CD14-positive monocyte (primary cell): Measurements from ENCODE around the gene SPO11. TPM values are rescaled to one million over a fixed set of nuclear protein-coding genes. Genes with fewer than 3 reads are reported as not detected.

ENCODE experiments used
- DNase-seq, 3 donors: peaks; one replicate each; pipeline ENCODE4 v3.0.0-alpha.2; 2011 to 2022
- H2AFZ ChIP-seq: 2 replicates; pipeline ENCODE4 v1.6.0; 2012; ENCODE audit warnings: mild to moderate bottlenecking, low read depth, low read length, inconsistent platforms; ENCODE audit not compliant: insufficient read depth, poor library complexity, severe bottlenecking
- H3K27ac ChIP-seq, 2 donors: 1 replicate in 1 of 2; 2 replicates in 1 of 2; pipeline ENCODE4 v1.5.1; 2012 to 2013; ENCODE audit warnings: low read length in 2 of 2, control low read depth in 1 of 2, inconsistent platforms in 1 of 2, low read depth in 1 of 2, mild to moderate bottlenecking in 1 of 2
- H3K27me3 ChIP-seq, 2 donors: one replicate each; pipeline versions ENCODE4 v1.6.0 to v1.6.1; 2011 to 2013; ENCODE audit warnings: low read length in 2 of 2; ENCODE audit not compliant: control insufficient read depth in 2 of 2, insufficient read depth in 2 of 2
- H3K36me3 ChIP-seq, 2 donors: replicated peaks in 1 of 2; 1 replicate in 1 of 2; 2 replicates in 1 of 2; pipeline versions ENCODE4 v1.5.1 to v1.6.1; 2012 to 2013; ENCODE audit warnings: low read length in 2 of 2, control low read depth in 1 of 2, inconsistent platforms in 1 of 2, mild to moderate bottlenecking in 1 of 2; ENCODE audit not compliant: insufficient read depth in 2 of 2, control insufficient read depth in 1 of 2
- H3K4me1 ChIP-seq, 2 donors: 1 replicate in 1 of 2; 2 replicates in 1 of 2; pipeline versions ENCODE4 v1.5.1 to v1.6.1; 2012 to 2013; ENCODE audit warnings: low read length in 2 of 2, control low read depth in 1 of 2, inconsistent platforms in 1 of 2, mild to moderate bottlenecking in 1 of 2, moderate library complexity in 1 of 2; ENCODE audit not compliant: insufficient read depth in 2 of 2, control insufficient read depth in 1 of 2
- H3K4me2 ChIP-seq: replicated peaks from 2 replicates; pipeline ENCODE3; 2012; ENCODE audit warnings: low read length, moderate library complexity, mild to moderate bottlenecking; ENCODE audit not compliant: poor library complexity, severe bottlenecking; ENCODE audit errors: extremely low read depth
- H3K4me3 ChIP-seq, 3 experiments: fragments of 200-600 bp in 1 of 3; sonication (generic) in 1 of 3; replicated peaks in 1 of 3; 1 replicate in 2 of 3; 2 replicates in 1 of 3; pipeline ENCODE4 v1.5.1; 2011 to 2013; ENCODE audit warnings: low read length in 3 of 3, mild to moderate bottlenecking in 3 of 3, control low read depth in 2 of 3, low read depth in 2 of 3, inconsistent platforms in 1 of 3, moderate library complexity in 1 of 3
- H3K79me2 ChIP-seq: 2 replicates; pipeline ENCODE4 v1.6.0; 2012; ENCODE audit warnings: mild to moderate bottlenecking, control low read depth, inconsistent platforms, low read length, moderate library complexity; ENCODE audit not compliant: insufficient read depth
- H3K9ac ChIP-seq: 2 replicates; pipeline ENCODE4 v1.6.0; 2017; ENCODE audit warnings: low read length, mild to moderate bottlenecking; ENCODE audit not compliant: insufficient read depth, poor library complexity, severe bottlenecking
- H3K9me3 ChIP-seq, 2 donors: replicated peaks in 1 of 2; 1 replicate in 1 of 2; 2 replicates in 1 of 2; pipeline versions ENCODE4 v1.5.1 to v1.6.1; 2012 to 2013; ENCODE audit warnings: low read length in 2 of 2, control low read depth in 1 of 2; ENCODE audit not compliant: control insufficient read depth in 1 of 2, insufficient read depth in 1 of 2
- H4K20me1 ChIP-seq: 2 replicates; pipeline ENCODE4 v1.6.0; 2012; ENCODE audit warnings: mild to moderate bottlenecking, low read length, control low read depth, moderate library complexity; ENCODE audit not compliant: insufficient read depth
- H3K27ac Mint-ChIP-seq, 7 donors: one replicate each; pipeline ENCODE4 v1.8.0; 2020; ENCODE audit warnings: mild to moderate bottlenecking in 7 of 7, mixed read lengths in 7 of 7, moderate library complexity in 6 of 7, inconsistent platforms in 2 of 7
- H3K27me3 Mint-ChIP-seq, 3 donors: one replicate each; pipeline ENCODE4 v1.8.0; 2021 to 2022; ENCODE audit warnings: low read depth in 3 of 3, mild to moderate bottlenecking in 3 of 3, mixed read lengths in 3 of 3, moderate library complexity in 3 of 3, inconsistent platforms in 1 of 3
- H3K36me3 Mint-ChIP-seq, 2 donors: one replicate each; pipeline ENCODE4 v1.8.0; 2020; ENCODE audit warnings: mixed read lengths in 2 of 2, inconsistent platforms in 1 of 2, mild to moderate bottlenecking in 1 of 2
- H3K4me1 Mint-ChIP-seq: one replicate; pipeline ENCODE4 v1.8.0; 2020; ENCODE audit warnings: mild to moderate bottlenecking, mixed read lengths
- H3K4me3 Mint-ChIP-seq, 2 donors: one replicate each; pipeline ENCODE4 v1.8.0; 2020; ENCODE audit warnings: mild to moderate bottlenecking in 2 of 2, mixed read lengths in 2 of 2, moderate library complexity in 1 of 2
- H3K9me3 Mint-ChIP-seq, 7 donors: one replicate each; pipeline ENCODE4 v1.8.0; 2020 to 2022; ENCODE audit warnings: mixed read lengths in 7 of 7, mild to moderate bottlenecking in 6 of 7, moderate library complexity in 6 of 7, inconsistent platforms in 2 of 7
- CTCF ChIP-seq: fragments of 200-600 bp; IDR thresholded peaks from one replicate; pipeline ENCODE4 v1.8.0; 2022; ENCODE audit warnings: antibody characterized with exemption, mild to moderate bottlenecking
- WGBS: methylation state at CpG from one replicate; pipeline ENCODE4 v1.1.5; 2013; ENCODE audit warnings: missing lambda C conversion rate; ENCODE audit not compliant: insufficient coverage; 5-methylcytosine and 5-hydroxymethylcytosine counted together
- intact Hi-C, 2 donors: fragments of 100-400 bp; cut with micrococcal nuclease; formaldehyde crosslinking; loops; one replicate each; pipeline versions ENCODE4 v1.15.0 to v1.15.1; 2023
- polyA plus RNA-seq, 3 donors: library from polyadenylated mRNA; depleted of rRNA in 1 of 3; unstranded in 2 of 3; stranded (reverse) in 1 of 3; fragments of 300-500 nt in 2 of 3; fragments of >200 nt in 1 of 3; fragmentation: Illumina TruSeq in 2 of 3; gene quantifications; 1 replicate in 2 of 3; 2 replicates in 1 of 3; pipeline ENCODE4 v1.2.3, GENCODE V29; 2012 to 2021

SPO11 gene
- polyA plus RNA-seq, 3 donors: not detected

- Mint-ChIP-seq H3K4me3 (no peak overlapping the region), H3K4me1 (peaks cover 45% of the 10 kb centered on the region), H3K36me3 (peaks cover 70 to 76% of the 10 kb centered on the region in 2 donors), H3K27ac (no peak overlapping the region), H3K9me3 (no peaks in the 10 kb centered on the region), H3K27me3 (peaks cover 0 to 6% (median 0%) of the 10 kb centered on the region in 3 donors)
- 100% methylated on average over 5 of the region's 16 CpGs for WGBS
- Histone ChIP-seq H3K36me3 (peaks cover 31 to 66% of the 10 kb centered on the region in 2 donors), H3K27me3 (no peaks in the 10 kb centered on the region), H3K79me2 (peaks cover 34% of the 10 kb centered on the region), H3K4me2 (no peak overlapping the region), H3K4me3 (no peak overlapping the region), H3K27ac (no peak overlapping the region), H3K9me3 (no peaks in the 10 kb centered on the region), H2AFZ (no peak overlapping the region), H4K20me1 (peaks cover 59% of the 10 kb centered on the region), H3K4me1 (peaks cover 25 to 33% of the 10 kb centered on the region in 2 donors), H3K9ac (no peak overlapping the region)
- no peak for TF ChIP-seq CTCF
- intact Hi-C loops: loop anchor here in 1 of 2 donors (10.0 kb wide), 2 partner anchors 247 to 337 kb away; partner anchors contain the start of genes PMEPA1 and ZBP1
- DNase-seq: no peak
Observed at GRCh38 chr20:57378107-57378506, 48.5 kb downstream of the SPO11 start.

- no peaks in the 10 kb centered on the region for H3K9me3 ChIP-seq
- no peak overlapping the region for H2AFZ ChIP-seq
- intact Hi-C loops: loop anchor here in 1 of 2 donors (10.0 kb wide), 2 partner anchors 246 to 336 kb away; partner anchors contain the start of genes PMEPA1 and ZBP1
- peaks cover 34% of the 10 kb centered on the region for H3K79me2 ChIP-seq
- Mint-ChIP-seq H3K4me3 (no peak overlapping the region), H3K27me3 (peaks cover 0 to 6% (median 0%) of the 10 kb centered on the region in 3 donors), H3K9me3 (no peaks in the 10 kb centered on the region), H3K27ac (no peak overlapping the region), H3K36me3 (peaks cover 63 to 70% of the 10 kb centered on the region in 2 donors), H3K4me1 (peaks cover 43% of the 10 kb centered on the region)
- H3K4me1 ChIP-seq: peaks cover 25 to 32% of the 10 kb centered on the region in 2 donors
- H3K9ac ChIP-seq: no peak overlapping the region
- no CpG with 5 or more reads among the region's 4 CpGs for WGBS
- TF ChIP-seq CTCF: no peak
- H3K4me3 ChIP-seq: no peak overlapping the region
- no peak overlapping the region for H3K4me2 ChIP-seq
- H3K27ac ChIP-seq: no peak overlapping the region
- peaks cover 59% of the 10 kb centered on the region for H4K20me1 ChIP-seq
- H3K27me3 ChIP-seq: no peaks in the 10 kb centered on the region
- DNase-seq: no peak
- H3K36me3 ChIP-seq: peaks cover 26 to 64% of the 10 kb centered on the region in 2 donors
Observed at GRCh38 chr20:57378646-57379262, 49.2 kb downstream of the SPO11 start.
